Pancreas (tissue), 10 donors: Measurements from ENCODE around the gene MFAP3. TPM values are rescaled to one million over a fixed set of nuclear protein-coding genes. Genes with fewer than 3 reads are reported as not detected.
"Not testable (repeated sequence)": the region's sequence is repeated elsewhere in the genome, so short reads cannot be mapped to it uniquely, and the experiment has no call there.

Experiments
- ATAC-seq, 4 donors: fragments of 200-7000 bp; cut with Tn5 transposase; one replicate each; pipeline versions ENCODE4 v1.8.0 to v1.9.1; 2020; ENCODE audit warnings: mild to moderate bottlenecking in 4 of 4, moderate library complexity in 4 of 4
- DNase-seq, 6 donors: peaks; one replicate each; pipeline ENCODE4 v3.0.0-alpha.2; 2020
- FAIRE-seq: peaks from 2 replicates; lab custom pipeline; 2012; peaks lifted over from hg19 to GRCh38; lab: Jason Lieb, UNC
- H3K27ac ChIP-seq, 4 donors: fragments of 200-600 bp; sonication (generic); 1 replicate in 3 of 4; 2 replicates in 1 of 4; pipeline versions ENCODE4 v1.5.0 to v1.8.0; 2020
- H3K27me3 ChIP-seq, 4 donors: fragments of 200-600 bp; one replicate each; pipeline ENCODE4 v1.8.0; 2021
- H3K36me3 ChIP-seq, 3 donors: fragments of 200-600 bp; sonication (generic) in 1 of 3; one replicate each; pipeline versions ENCODE4 v1.5.0 to v1.8.0; 2020 to 2021
- H3K4me1 ChIP-seq, 3 donors: fragments of 200-600 bp; one replicate each; pipeline ENCODE4 v1.8.0; 2021
- H3K4me3 ChIP-seq, 4 donors: fragments of 200-600 bp; sonication (generic) in 2 of 4; one replicate each; pipeline versions ENCODE4 v1.5.0 to v1.8.0; 2020 to 2021
- H3K9me3 ChIP-seq, 4 donors: fragments of 200-600 bp; one replicate each; pipeline ENCODE4 v1.8.0; 2021
- CTCF ChIP-seq, 4 donors: fragments of 200-600 bp; sonication (generic) in 3 of 4; IDR thresholded peaks; one replicate each; pipeline versions ENCODE4 v1.5.0 to v1.8.0; 2021; ENCODE audit warnings: antibody characterized with exemption in 4 of 4
- WGBS, 2 donors: extraction: QIAGEN DNeasy Blood & Tissue Kit; methylation state at CpG; one replicate each; pipeline ENCODE4 v1.1.7; 2013; 5-methylcytosine and 5-hydroxymethylcytosine counted together
- intact Hi-C, 3 donors: fragments of 100-400 bp; cut with DNase I; formaldehyde crosslinking; loops; one replicate each; pipeline versions ENCODE4 v1.11.1 to v1.14.2; 2022
- polyA plus RNA-seq, 2 donors: library from polyadenylated mRNA; stranded (reverse); fragments of 200-250 nt; gene quantifications; one replicate each; pipeline ENCODE4 v1.2.3, GENCODE V29; 2013
- total RNA-seq, 6 donors: library from RNA; stranded (reverse); fragmentation: NEBNext Ultra II Directional in 4 of 6; extraction: Animal tissue kit (Norgen Biotek cat#: 25700) in 4 of 6; gene quantifications; one replicate each; pipeline versions ENCODE4 v1.2.1 to v1.2.4, GENCODE V29; 2021 to 2023
- donor health status: healthy with polysubstance abuse.
- donor health status: DM: no; HTN: no; CAD: no; lungs with moderate emphysema.
- donor health status: DM: no; HTN: no; CAD: no.
- donor health status: control.
- donor health status: control.
- donor health status: Bipolar disorder and iron deficiency.
- donor health status: DM: yes; HTN: yes; CAD: no.
- donor health status: DM: no; HTN: no; CAD: no.
- donor health status: DM: no; HTN: no; CAD: no.
- donor health status: DM: yes; HTN: yes; CAD: no.

Gene MFAP3
- total and polyA plus RNA-seq, 8 donors = 0.99 to 16.3 (median 8.6) TPM

GRCh38 chr5:154060606-154061005, 21.8 kb downstream of the MFAP3 start:
- Histone ChIP-seq H3K9me3 (no peaks in the 10 kb centered on the region), H3K36me3 (no peaks in the 10 kb centered on the region), H3K4me3 (no peak overlapping the region), H3K27ac (no peak overlapping the region), H3K4me1 (peaks cover 0 to 12% (median 7%) of the 10 kb centered on the region in 3 donors), H3K27me3 (no peaks in the 10 kb centered on the region)
- intact Hi-C loops = loop anchor here in 1 of 3 donors (10.0 kb wide), 1 partner anchor 114 kb away; no protein-coding TSS in a partner anchor
- TF ChIP-seq CTCF (IDR thresholded peaks at IDR 0.05) = no peak
- FAIRE-seq (no peak), ATAC-seq (no peak), DNase-seq (no peak)
- 84 to 93% methylated on average over 3 of the region's 3 CpGs for WGBS, 2 donors

GRCh38 chr5:154063372-154063771, 24.6 kb downstream of the MFAP3 start:
- Histone ChIP-seq H3K27ac (no peak overlapping the region), H3K4me3 (no peak overlapping the region), H3K9me3 (no peaks in the 10 kb centered on the region), H3K36me3 (no peaks in the 10 kb centered on the region), H3K4me1 (peaks cover 0 to 3% (median 2%) of the 10 kb centered on the region in 3 donors), H3K27me3 (no peaks in the 10 kb centered on the region)
- FAIRE-seq (no peak), ATAC-seq (no peak), DNase-seq (no peak)
- intact Hi-C loops = loop anchor here in 1 of 3 donors (10.0 kb wide), 1 partner anchor 111 kb away; no protein-coding TSS in a partner anchor
- no peak for TF ChIP-seq CTCF (IDR thresholded peaks at IDR 0.05)

- Histone ChIP-seq H3K36me3 (no peaks in the 10 kb centered on the region), H3K9me3 (no peaks in the 10 kb centered on the region), H3K4me1 (no peaks in the 10 kb centered on the region), H3K27ac (no peak overlapping the region), H3K4me3 (no peak overlapping the region), H3K27me3 (no peaks in the 10 kb centered on the region)
- TF ChIP-seq CTCF (IDR thresholded peaks at IDR 0.05) = no peak
- intact Hi-C loops = loop anchor here in 1 of 3 donors (10.0 kb wide), 1 partner anchor 109 kb away; no protein-coding TSS in a partner anchor
- DNase-seq = no peak
- FAIRE-seq = no peak
- no peak for ATAC-seq
These were observed 27.2 kb downstream of the MFAP3 start for GRCh38 chr5:154065971-154066370.

GRCh38 chr5:154069854-154070253, 31.1 kb downstream of the MFAP3 start:
- DNase-seq, H3K9me3 ChIP-seq, H3K27ac ChIP-seq, H3K4me3 ChIP-seq, H3K36me3 ChIP-seq, FAIRE-seq, ATAC-seq, H3K27me3 ChIP-seq, H3K4me1 ChIP-seq: not testable (repeated sequence)
- 82% methylated on average over 5 of the region's 5 CpGs for WGBS, 2 donors
- intact Hi-C loops = loop anchor here (5.0 to 10.0 kb wide), 4 partner anchors 105 to 332 kb away; no protein-coding TSS in a partner anchor

GRCh38 chr5:154071799-154072413, 33.1 kb downstream of the MFAP3 start:
- peak in 1 of 4 donors; percentile 26 for ATAC-seq
- FAIRE-seq = no peak
- Histone ChIP-seq H3K27me3 (no peaks in the 10 kb centered on the region), H3K27ac (no peak overlapping the region), H3K9me3 (no peaks in the 10 kb centered on the region), H3K4me3 (no peak overlapping the region), H3K36me3 (no peaks in the 10 kb centered on the region), H3K4me1 (no peaks in the 10 kb centered on the region)
- intact Hi-C loops = loop anchor here in 2 of 3 donors (2.0 to 10.0 kb wide), 4 partner anchors 110 to 333 kb away; no protein-coding TSS in a partner anchor
- 30 to 51% methylated on average over 2 of the region's 2 CpGs for WGBS, 2 donors
- no peak for DNase-seq
- TF ChIP-seq CTCF (IDR thresholded peaks at IDR 0.05) = no peak
